Stomach (tissue), 4 donors: ENCODE measurements around the gene FER1L5.

Experiments
- EP300 ChIP-seq: sonication (generic); formaldehyde crosslinking; IDR thresholded peaks from one replicate; pipeline ENCODE4 v1.6.1; 2017; ENCODE audit warnings: antibody characterized with exemption
- POLR2AphosphoS5 ChIP-seq, 3 donors: sonication (generic); formaldehyde crosslinking; IDR thresholded peaks; one replicate each; pipeline ENCODE4 v1.6.1; 2016; ENCODE audit warnings: antibody characterized with exemption in 3 of 3
- TF ChIP-seq, protein P1 (sequence below), 7 experiments: fragments of 450-650 bp in 4 of 7; fragments of 200-600 bp in 3 of 7; sonication (generic) in 3 of 7; IDR thresholded peaks; one replicate each; pipeline ENCODE4 v1.5.1; 2016 to 2019; ENCODE audit warnings: antibody characterized with exemption in 7 of 7, control low read depth in 2 of 7, mild to moderate bottlenecking in 1 of 7

DNA sequence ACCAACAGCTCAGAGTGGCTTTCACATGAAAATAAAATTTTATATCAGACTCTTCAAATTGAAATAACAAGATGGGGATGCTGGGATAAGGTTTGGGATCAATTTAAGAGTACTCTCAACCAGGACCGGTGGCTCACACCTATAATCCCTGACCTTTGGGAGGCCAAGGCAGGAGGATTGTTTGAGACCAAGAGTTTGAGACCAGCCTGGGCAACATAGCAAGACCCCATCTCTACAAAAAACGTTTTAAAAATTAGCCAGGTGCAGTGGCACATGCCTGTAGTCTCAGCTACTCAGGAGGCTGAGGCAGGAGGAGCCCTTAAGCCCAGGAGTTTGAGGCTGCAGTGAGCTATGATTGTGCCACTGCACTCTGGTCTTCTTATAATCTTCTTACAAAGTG lies 94.7 kb downstream of the FER1L5 start:
- TF ChIP-seq, protein P1, sequence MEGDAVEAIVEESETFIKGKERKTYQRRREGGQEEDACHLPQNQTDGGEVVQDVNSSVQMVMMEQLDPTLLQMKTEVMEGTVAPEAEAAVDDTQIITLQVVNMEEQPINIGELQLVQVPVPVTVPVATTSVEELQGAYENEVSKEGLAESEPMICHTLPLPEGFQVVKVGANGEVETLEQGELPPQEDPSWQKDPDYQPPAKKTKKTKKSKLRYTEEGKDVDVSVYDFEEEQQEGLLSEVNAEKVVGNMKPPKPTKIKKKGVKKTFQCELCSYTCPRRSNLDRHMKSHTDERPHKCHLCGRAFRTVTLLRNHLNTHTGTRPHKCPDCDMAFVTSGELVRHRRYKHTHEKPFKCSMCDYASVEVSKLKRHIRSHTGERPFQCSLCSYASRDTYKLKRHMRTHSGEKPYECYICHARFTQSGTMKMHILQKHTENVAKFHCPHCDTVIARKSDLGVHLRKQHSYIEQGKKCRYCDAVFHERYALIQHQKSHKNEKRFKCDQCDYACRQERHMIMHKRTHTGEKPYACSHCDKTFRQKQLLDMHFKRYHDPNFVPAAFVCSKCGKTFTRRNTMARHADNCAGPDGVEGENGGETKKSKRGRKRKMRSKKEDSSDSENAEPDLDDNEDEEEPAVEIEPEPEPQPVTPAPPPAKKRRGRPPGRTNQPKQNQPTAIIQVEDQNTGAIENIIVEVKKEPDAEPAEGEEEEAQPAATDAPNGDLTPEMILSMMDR (IDR thresholded peaks at IDR 0.05), result no peak
- TF ChIP-seq EP300, result no peak
- TF ChIP-seq POLR2AphosphoS5 (IDR thresholded peaks at IDR 0.05), result no peak
